ENCODE results near the gene TRAF6.

DNA sequence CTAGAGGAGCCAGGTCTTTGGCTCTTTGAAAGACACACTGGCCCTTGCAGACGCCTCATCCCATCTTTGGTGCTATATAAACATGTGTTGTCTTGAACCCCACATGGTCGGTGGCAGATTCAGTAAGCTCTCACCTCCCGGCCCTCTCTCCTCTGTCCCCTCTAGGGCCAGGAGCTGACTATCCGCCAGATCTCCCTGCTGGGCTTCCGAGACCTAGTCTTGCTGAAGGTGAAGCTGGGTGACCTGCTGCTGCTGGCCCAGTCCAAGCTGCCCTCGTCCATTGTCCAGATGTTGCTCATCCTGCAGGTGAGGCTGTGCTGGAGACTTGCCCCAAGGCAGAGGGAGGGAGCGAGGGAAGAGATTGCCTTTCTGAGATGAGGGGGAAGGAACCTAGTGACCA is 63.9 kb downstream of the TRAF6 start:
- no peak for TF ChIP-seq CTCF (IDR thresholded peaks at IDR 0.05 in 2 of 3, conservative IDR thresholded peaks at IDR 0.05 in 1 of 3; ENCODE audit: borderline replicate concordance in 1 of 3, insufficient read depth in 1 of 3, low read depth in 2 of 3, low read length in 2 of 3)
- no peak for TF ChIP-seq POLR2A (IDR thresholded peaks at IDR 0.05; ENCODE audit: borderline replicate concordance, extremely low read depth, insufficient read depth, insufficient read length)
- TF ChIP-seq, protein P1, sequence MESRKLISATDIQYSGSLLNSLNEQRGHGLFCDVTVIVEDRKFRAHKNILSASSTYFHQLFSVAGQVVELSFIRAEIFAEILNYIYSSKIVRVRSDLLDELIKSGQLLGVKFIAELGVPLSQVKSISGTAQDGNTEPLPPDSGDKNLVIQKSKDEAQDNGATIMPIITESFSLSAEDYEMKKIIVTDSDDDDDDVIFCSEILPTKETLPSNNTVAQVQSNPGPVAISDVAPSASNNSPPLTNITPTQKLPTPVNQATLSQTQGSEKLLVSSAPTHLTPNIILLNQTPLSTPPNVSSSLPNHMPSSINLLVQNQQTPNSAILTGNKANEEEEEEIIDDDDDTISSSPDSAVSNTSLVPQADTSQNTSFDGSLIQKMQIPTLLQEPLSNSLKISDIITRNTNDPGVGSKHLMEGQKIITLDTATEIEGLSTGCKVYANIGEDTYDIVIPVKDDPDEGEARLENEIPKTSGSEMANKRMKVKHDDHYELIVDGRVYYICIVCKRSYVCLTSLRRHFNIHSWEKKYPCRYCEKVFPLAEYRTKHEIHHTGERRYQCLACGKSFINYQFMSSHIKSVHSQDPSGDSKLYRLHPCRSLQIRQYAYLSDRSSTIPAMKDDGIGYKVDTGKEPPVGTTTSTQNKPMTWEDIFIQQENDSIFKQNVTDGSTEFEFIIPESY (IDR thresholded peaks at IDR 0.05; ENCODE audit: extremely low read depth, insufficient replicate concordance, low read length): no peak
- TF ChIP-seq EZH2 (IDR thresholded peaks at IDR 0.05): no peak
- TF ChIP-seq, protein P2, sequence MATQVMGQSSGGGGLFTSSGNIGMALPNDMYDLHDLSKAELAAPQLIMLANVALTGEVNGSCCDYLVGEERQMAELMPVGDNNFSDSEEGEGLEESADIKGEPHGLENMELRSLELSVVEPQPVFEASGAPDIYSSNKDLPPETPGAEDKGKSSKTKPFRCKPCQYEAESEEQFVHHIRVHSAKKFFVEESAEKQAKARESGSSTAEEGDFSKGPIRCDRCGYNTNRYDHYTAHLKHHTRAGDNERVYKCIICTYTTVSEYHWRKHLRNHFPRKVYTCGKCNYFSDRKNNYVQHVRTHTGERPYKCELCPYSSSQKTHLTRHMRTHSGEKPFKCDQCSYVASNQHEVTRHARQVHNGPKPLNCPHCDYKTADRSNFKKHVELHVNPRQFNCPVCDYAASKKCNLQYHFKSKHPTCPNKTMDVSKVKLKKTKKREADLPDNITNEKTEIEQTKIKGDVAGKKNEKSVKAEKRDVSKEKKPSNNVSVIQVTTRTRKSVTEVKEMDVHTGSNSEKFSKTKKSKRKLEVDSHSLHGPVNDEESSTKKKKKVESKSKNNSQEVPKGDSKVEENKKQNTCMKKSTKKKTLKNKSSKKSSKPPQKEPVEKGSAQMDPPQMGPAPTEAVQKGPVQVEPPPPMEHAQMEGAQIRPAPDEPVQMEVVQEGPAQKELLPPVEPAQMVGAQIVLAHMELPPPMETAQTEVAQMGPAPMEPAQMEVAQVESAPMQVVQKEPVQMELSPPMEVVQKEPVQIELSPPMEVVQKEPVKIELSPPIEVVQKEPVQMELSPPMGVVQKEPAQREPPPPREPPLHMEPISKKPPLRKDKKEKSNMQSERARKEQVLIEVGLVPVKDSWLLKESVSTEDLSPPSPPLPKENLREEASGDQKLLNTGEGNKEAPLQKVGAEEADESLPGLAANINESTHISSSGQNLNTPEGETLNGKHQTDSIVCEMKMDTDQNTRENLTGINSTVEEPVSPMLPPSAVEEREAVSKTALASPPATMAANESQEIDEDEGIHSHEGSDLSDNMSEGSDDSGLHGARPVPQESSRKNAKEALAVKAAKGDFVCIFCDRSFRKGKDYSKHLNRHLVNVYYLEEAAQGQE (IDR thresholded peaks at IDR 0.05; ENCODE audit: low read depth): no peak
- no peak for TF ChIP-seq EGR1 (IDR thresholded peaks at IDR 0.05; ENCODE audit: low read depth)
- TF ChIP-seq JUND (IDR thresholded peaks at IDR 0.05): no peak
- no peak for TF ChIP-seq POLR2AphosphoS5 (IDR thresholded peaks at IDR 0.05; ENCODE audit: low read depth, low read length)
- TF ChIP-seq RAD21 (IDR thresholded peaks at IDR 0.05; ENCODE audit: low read depth): no peak
- no peak for TF ChIP-seq CEBPB (IDR thresholded peaks at IDR 0.05; ENCODE audit: low read depth)
- TF ChIP-seq, protein P3, sequence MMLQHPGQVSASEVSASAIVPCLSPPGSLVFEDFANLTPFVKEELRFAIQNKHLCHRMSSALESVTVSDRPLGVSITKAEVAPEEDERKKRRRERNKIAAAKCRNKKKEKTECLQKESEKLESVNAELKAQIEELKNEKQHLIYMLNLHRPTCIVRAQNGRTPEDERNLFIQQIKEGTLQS (IDR thresholded peaks at IDR 0.05): no peak

Data from HCT116 (cell line).